Tibial nerve (tissue), 3 donors: ENCODE measurements around the gene ITM2A.

ENCODE experiments used
- POLR2A ChIP-seq, 2 donors: fragments of 450-650 bp; IDR thresholded peaks; one replicate each; pipeline ENCODE4 v1.6.1; 2017; ENCODE audit warnings: antibody characterized with exemption in 2 of 2, mild to moderate bottlenecking in 2 of 2, moderate library complexity in 2 of 2
- TF ChIP-seq, protein P1 (sequence below), 5 experiments: fragments of 200-600 bp in 3 of 5; fragments of 450-650 bp in 2 of 5; sonication (generic) in 3 of 5; IDR thresholded peaks; one replicate each; pipeline ENCODE4 v1.5.1; 2016 to 2019; ENCODE audit warnings: antibody characterized with exemption in 5 of 5, mild to moderate bottlenecking in 3 of 5, moderate library complexity in 2 of 5

DNA sequence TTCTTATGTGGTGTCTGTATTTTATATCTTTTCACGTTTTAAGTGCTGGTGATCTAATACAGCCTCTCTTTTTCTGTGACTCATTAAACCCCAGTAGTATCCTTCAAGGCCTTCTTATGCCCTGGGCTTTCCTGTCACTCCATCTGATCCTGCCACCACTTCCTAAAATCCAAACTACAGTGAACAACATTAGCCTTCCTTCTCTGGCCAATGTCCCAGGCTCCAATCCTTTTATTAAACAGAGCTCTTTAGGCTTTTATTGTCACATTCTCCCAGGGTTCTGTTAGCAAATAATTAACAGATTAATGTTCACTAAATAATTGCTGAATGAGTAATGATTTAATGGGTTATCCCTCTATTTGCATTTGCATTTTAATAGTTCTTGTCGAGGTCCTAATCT lies 47.9 kb upstream of the ITM2A start:
- TF ChIP-seq, protein P1, sequence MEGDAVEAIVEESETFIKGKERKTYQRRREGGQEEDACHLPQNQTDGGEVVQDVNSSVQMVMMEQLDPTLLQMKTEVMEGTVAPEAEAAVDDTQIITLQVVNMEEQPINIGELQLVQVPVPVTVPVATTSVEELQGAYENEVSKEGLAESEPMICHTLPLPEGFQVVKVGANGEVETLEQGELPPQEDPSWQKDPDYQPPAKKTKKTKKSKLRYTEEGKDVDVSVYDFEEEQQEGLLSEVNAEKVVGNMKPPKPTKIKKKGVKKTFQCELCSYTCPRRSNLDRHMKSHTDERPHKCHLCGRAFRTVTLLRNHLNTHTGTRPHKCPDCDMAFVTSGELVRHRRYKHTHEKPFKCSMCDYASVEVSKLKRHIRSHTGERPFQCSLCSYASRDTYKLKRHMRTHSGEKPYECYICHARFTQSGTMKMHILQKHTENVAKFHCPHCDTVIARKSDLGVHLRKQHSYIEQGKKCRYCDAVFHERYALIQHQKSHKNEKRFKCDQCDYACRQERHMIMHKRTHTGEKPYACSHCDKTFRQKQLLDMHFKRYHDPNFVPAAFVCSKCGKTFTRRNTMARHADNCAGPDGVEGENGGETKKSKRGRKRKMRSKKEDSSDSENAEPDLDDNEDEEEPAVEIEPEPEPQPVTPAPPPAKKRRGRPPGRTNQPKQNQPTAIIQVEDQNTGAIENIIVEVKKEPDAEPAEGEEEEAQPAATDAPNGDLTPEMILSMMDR (IDR thresholded peaks at IDR 0.05), result no peak
- TF ChIP-seq POLR2A (IDR thresholded peaks at IDR 0.05), result no peak
